ENCODE data around the gene TM9SF1. TPM values are rescaled to one million over a fixed set of nuclear protein-coding genes. Genes with fewer than 3 reads are reported as not detected.

Gene TM9SF1
- total and polyA plus RNA-seq, 9 of the 15 experiments (the other 6 are each of a cell fraction or from before 2014, with no cell fraction given): 5.3 to 20.3 (median 11.8) TPM

- no peak for TF ChIP-seq MTA2 (IDR thresholded peaks at IDR 0.05; ENCODE audit: low read depth)
- TF ChIP-seq POLR2G (IDR thresholded peaks at IDR 0.05; ENCODE audit: low read depth, low read length): peak; percentile 76
- TF ChIP-seq CBX3 (IDR thresholded peaks at IDR 0.05; ENCODE audit: borderline replicate concordance in 1 of 2, low read length in 2 of 2): no peak
- TF ChIP-seq ZFX (CRISPR knock-in tag; IDR thresholded peaks at IDR 0.05): no peak
- peak; percentile 62; the same call in 1 of the 2 replicates for TF ChIP-seq SIN3B (IDR thresholded peaks at IDR 0.05; ENCODE audit: low read depth)
- TF ChIP-seq HCFC1 (IDR thresholded peaks at IDR 0.05; ENCODE audit: low read depth, low read length): peak; percentile 95
- no peak for TF ChIP-seq ELK1 (CRISPR knock-in tag; IDR thresholded peaks at IDR 0.05)
- no peak for TF ChIP-seq MCM7 (IDR thresholded peaks at IDR 0.05)
- peak; percentile 73 for TF ChIP-seq RBFOX2 (IDR thresholded peaks at IDR 0.05; ENCODE audit: low read depth, low read length)
- no peak for TF ChIP-seq MXI1 (IDR thresholded peaks at IDR 0.05; ENCODE audit: low read depth, low read length)
- peak; percentile 32 for TF ChIP-seq RBBP5 (IDR thresholded peaks at IDR 0.05; ENCODE audit: borderline replicate concordance, insufficient read depth, low read length, poor library complexity, severe bottlenecking)
- TF ChIP-seq PHF21A (IDR thresholded peaks at IDR 0.05; ENCODE audit: borderline replicate concordance, low read depth): no peak
- TF ChIP-seq NFATC3 (IDR thresholded peaks at IDR 0.05): no peak
- TF ChIP-seq ZBTB9 (CRISPR knock-in tag; IDR thresholded peaks at IDR 0.05): no peak
- TF ChIP-seq ZNF740 (CRISPR knock-in tag; IDR thresholded peaks at IDR 0.05): peak; percentile 96
- peak in 1 of 2 experiments; percentile 98; a peak in 2 of 4 replicates for TF ChIP-seq ZNF740 (tag; IDR thresholded peaks at IDR 0.05)
- TF ChIP-seq ZNF384 (IDR thresholded peaks at IDR 0.05; ENCODE audit: low read depth, low read length): no peak
- TF ChIP-seq NBN (IDR thresholded peaks at IDR 0.05; ENCODE audit: low read depth): no peak
Measured at GRCh38 chr14:24232121-24232644, 36.9 kb upstream of the TM9SF1 start, which contains the start of gene NEDD8 (continued).
